ENCODE data around the gene PACS2.
"Not testable (repeated sequence)": the region's sequence is repeated elsewhere in the genome, so short reads cannot be mapped to it uniquely, and the experiment has no call there.

Gene PACS2

DNA sequence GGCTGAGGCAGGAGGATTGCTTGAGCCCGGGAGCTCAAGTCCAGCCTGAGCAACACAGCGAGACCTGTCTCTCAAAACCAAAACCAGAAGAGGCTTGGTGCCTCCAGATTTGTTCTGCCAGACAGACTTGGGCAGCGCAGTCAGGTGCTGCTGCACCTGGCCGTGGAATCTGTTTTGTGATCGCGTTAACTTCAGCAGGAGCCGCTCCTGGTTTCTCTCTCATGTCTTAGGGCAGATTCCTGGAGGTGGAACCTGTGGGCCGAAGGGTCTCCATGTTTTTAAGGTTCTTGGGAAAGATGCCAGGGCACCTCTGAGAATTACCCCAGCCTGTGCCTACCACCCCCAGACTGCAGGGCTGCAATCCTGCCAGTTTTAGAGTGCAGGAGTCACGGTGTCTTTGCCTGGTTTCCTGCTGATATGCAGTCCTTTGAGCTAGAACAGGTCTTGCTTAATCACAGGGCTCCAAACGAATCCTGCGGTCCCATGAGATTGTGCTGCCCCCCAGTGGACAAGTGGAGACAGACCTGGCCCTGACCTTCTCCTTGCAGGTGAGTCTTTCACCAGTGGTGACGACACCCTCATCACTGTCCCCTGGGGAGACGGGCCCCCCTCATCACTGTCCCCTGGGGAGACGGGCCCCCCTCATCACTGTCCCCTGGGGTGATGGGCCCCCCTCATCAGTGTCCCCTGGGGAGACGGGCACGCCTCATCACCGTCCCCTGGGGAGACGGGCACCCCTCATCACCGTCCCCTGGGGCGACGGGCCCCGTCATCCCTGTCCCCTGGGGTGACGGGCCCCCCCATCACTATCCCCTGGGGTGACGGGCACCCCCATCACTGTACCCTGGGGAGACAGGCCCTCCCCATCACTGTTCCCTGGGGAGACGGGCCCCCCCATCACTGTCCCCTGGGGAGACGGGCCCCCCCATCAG lies 37.6 kb downstream of the PACS2 start:
- peak; percentile 87 to 89 for DNase-seq

DNA sequence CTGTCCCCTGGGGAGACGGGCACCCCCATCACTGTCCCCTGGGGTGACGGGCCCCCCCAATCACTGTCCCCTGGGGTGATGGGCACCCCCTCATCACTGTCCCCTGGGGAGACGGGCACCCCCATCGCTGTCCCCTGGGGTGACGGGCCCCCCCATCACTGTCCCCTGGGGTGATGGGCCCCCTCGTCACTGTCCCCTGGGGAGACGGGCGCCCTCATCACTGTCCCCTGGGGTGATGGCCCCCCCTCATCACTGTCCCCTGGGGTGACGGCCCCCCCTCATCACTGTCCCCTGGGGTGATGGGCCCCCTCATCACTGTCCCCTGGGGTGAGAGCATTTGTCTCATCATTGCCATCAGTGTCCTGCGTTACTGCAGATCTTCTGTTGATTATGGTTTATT lies 38.6 kb downstream of the PACS2 start:
- no peak for DNase-seq

- no peak for DNase-seq
These were observed 40.0 kb downstream of the PACS2 start for GRCh38 chr14:105354541-105354940.

- DNase-seq: no peak
These were observed 40.6 kb downstream of the PACS2 start for GRCh38 chr14:105355049-105355575.

GRCh38 chr14:105355850-105356604 lies 41.5 kb downstream of the PACS2 start:
- DNase-seq: no peak

- DNase-seq: no peak
These were observed 42.4 kb downstream of the PACS2 start for GRCh38 chr14:105356927-105357326.

DNA sequence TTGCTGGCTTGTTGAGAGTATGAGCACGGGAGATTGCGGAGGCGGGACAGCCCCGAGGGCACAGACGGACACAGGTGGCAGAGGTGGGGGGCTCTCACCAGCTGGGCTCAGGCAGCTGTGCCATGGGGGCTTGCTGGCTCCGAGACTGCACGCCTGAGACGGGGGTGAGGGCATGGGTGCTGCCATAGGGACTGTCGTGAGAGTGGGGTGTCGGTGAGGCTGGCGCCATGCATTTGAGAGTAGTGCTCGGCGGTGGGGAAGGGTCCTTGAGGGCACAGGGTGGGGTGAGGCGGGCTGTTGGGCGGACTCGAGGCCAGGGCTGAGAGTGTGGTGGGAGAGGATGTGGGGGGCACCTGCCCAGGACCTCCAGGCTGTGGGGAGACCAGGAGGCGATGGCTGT lies 43.1 kb downstream of the PACS2 start:
- DNase-seq: no peak

GRCh38 chr14:105358140-105358846 lies 43.7 kb downstream of the PACS2 start:
- DNase-seq: no peak

DNA sequence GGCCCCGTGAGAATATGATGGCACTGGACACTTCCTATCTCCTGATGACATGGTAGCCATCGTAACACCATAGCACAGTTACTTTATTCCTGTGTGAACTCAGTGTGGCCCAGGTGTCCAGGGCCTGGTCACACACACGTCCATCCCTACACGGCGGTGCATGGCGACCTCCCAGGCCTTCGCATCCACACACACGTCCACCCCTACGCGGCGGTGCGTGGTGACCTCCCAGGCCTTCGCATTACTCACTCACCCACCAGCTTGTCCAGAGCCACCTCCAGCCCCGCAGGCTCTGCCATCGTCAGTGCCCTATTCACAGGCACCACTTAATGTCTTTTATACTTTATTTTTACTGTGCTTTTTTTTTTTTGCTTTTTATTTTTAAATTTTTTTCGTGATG lies 44.4 kb downstream of the PACS2 start:
- no peak for DNase-seq

DNA sequence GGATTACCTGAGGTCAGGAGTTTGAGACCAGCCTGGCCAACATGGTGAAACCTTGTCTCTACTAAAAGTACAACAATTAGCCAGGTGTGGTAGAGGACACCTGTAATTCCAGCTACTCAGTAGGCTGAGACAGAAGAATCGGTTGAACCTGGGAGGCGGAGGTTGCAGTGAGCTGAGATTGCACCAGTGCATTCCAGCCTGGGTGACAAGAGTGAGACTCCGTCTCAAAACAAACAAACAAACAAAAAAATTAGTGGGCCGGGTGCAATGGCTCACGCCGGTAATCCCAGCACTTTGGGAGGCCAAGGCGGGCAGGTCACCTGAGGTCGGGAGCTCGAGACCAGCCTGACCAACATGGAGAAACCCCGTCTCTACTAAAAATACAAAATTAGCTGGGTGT lies 46.9 kb downstream of the PACS2 start:
- DNase-seq: not testable (repeated sequence)

GRCh38 chr14:105363847-105364708 lies 49.5 kb downstream of the PACS2 start:
- DNase-seq: peak; percentile 48 to 56

GRCh38 chr14:105365101-105365500 lies 50.6 kb downstream of the PACS2 start:
- no peak for DNase-seq

DNA sequence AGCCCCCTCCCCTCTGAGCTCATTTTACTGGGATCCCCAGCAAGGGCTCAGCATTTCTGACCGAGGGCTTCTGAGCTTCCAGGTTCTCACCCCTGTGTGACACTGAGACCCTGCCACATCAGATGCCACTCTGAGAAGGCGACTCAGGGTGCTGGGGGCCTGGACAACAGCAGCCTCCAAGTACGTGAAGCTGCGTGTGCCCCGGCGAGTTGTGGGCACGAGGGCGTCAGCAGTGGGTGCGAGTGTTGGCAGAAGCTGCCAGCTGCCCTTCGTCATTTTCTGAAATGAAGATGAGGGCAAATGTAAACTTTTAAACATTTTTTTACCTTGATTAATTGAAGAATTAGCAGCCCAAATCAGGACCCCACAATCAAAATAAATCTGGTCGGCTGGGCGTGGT lies 51.1 kb downstream of the PACS2 start:
- no peak for DNase-seq

DNA sequence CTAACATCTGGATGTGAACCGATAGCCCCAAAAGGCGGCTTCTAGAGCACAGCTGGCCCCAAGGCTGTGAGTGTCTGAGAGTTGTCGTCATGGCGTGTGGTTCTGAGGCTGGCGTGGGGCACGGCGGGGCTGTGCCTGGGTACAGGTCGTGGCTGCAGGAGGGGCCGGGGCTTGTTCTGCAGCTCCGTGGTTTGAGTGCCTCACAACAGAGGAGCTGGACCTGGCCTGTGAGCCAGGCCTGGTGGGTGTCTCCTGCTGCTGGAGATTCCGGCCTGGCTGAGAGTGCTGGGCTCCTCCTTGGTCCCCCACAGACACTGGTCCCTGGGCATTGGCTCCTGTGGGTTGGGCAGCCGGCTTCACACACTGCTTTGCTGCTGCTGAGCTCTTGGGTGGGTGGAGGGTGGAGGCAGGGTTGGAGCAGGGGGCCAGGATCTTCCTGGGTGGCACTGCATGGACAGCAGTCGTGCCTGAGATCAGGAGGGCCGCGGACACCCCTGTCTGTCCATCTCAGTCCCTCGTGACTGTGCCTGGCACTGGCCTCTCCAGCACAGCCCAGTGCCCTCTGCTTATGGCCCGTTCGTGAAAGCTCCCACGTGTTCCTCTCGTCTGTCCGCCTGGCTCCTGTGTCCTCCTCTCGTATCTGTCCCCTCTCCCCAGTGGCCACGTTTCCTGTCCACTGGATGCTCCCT lies 52.0 kb downstream of the PACS2 start:
- DNase-seq: no peak

DNA sequence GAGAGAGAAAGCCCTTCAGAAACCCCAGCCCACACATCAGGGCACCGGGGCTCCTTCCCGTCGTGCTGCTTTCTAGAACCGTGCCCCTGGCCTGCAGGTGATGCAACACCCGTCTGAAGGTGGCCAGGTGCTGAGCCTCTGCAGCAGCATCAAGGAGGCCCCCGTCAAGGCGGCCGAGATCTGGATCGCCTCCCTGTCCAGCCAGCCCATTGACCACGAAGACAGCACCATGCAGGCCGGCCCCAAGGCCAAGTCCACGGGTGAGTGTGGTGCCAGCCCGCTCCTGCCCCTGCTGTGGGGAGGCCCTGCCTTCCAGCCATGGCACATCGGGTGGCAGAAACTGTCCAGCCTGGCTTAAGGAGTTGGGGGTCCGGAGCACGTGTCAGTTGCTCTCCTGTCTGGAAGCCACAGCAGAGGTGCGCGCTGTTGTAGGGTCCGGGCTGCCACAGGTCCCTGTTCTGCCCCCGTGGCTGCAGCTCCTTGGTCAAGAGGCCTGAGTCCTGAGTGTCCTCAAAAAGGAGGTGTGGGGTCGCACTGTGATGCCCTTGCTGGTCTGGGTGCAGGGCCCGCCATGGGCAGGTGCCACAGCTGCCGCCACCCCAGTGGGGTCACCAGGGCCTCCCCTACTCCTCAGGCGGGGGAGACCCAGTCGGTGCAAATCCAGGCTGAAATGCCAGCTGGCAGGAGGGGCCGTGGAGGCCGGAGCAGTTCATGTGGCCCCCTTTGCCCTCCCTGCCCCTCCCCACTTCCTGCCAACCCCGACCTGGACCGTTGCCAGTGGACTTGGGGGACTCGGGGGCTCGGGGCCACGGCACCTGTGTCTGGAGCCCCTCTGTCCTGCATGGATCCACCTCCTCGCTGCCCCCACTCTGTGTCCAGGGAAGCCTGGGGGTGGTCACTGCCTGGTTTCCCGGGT lies 52.8 kb downstream of the PACS2 start:
- no peak for DNase-seq

DNA sequence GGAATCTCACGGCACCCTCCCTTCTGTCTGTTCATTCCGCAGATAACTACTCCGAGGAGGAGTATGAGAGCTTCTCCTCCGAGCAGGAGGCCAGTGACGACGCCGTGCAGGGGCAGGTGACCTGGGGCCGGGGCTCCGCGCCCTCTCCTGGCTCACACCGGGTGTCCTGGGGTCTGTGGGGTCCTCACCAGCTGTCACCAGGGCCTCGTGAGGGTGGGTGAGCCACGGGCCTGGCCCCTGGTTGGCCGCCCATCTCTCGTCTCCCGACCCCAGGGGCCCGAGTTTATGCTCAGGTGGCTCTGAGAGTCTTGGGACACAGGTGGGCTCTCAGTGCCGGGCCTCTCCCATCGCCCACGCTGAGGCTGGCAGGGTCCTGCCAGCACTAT lies 53.5 kb downstream of the PACS2 start:
- no peak for DNase-seq

- DNase-seq: no peak
These were observed 53.9 kb downstream of the PACS2 start for GRCh38 chr14:105368426-105368825.

DNA sequence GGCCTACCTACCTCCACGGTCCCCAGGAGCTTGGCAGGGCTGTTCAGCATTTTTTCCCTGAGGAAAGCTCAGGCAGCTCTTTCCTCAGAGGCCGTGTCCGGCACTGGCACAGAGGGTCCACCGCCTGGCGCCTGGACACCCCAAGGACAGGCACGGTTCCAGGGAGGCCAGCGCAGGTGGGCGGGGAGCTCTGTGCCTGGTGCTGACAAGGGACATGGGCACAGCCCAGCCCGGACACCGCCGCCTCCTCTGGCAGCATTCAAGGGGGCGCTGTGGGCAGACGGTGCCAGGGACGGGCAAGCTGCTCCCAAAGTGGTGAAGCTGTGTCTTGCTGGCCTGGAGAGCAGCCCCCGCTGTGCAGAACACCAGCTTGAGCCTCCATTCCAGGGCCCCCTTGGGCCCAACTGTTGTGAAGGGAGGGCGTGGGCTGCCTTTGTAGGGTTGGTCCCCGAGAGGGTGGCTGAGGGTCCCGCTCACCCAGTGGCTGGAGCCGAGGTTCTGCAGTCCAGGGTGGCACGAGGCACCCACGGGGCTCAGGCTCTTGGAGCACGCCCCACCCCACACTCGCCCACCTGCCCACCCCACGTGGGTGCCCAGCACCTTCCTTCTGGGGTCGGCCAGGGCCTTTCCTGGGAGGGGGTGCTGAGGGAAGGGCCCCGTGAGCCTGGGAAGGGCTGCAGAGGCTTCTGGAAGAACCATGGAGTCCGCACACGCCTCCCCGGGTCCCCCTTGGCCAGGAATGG lies 54.5 kb downstream of the PACS2 start:
- no peak for DNase-seq

- no peak for DNase-seq
These were observed 55.1 kb downstream of the PACS2 start for GRCh38 chr14:105369653-105370040.

DNA sequence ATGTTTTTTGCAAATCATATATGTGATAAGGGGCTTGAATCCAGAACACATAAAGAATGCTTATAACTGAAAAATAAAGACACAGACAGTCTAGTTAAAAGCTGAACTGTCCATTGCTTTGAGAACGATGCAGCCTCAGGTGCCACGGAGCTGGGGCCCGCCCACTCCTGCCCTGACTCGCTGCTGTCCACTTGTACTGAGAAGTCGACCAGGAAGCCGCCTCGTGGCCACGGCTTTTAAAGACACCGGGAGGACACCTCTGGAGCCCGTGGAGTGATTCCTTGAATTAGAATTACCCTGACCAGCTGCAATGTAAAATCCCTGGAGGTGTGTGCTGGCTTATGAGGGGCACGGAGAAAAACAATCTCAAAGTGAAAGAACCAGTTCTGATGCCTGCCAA lies 59.8 kb downstream of the PACS2 start:
- no peak for DNase-seq

Measured in CD4-positive, alpha-beta T cell treated with Interleukin-1 beta for 1 hour (primary cell).